ENCODE measurements around the gene NOSIP. TPM values are rescaled to one million over a fixed set of nuclear protein-coding genes. Genes with fewer than 3 reads are reported as not detected.

Gene NOSIP
- total RNA-seq, 1 experiment from 2014 or later = 97.9 TPM

- TF ChIP-seq ATF2 (CRISPR knock-in tag; IDR thresholded peaks at IDR 0.05; ENCODE audit: borderline replicate concordance, low read depth) = no peak
- TF ChIP-seq ZNF232 (CRISPR knock-in tag; IDR thresholded peaks at IDR 0.05) = no peak
- 0 out of 2 replicates have a peak, but pooled peaks have one; percentile 30 for TF ChIP-seq PRDM15 (CRISPR knock-in tag; IDR thresholded peaks at IDR 0.05)
- TF ChIP-seq NFATC4 (CRISPR knock-in tag; IDR thresholded peaks at IDR 0.05) = no peak
- TF ChIP-seq ZNF425 (CRISPR knock-in tag; conservative IDR thresholded peaks at IDR 0.05) = no peak
- TF ChIP-seq ZNF423 (CRISPR knock-in tag; IDR thresholded peaks at IDR 0.05) = peak; percentile 34; the same call in 1 of the 2 replicates
- no peak for TF ChIP-seq ZNF671 (CRISPR knock-in tag; IDR thresholded peaks at IDR 0.05)
- TF ChIP-seq ZNF512 (CRISPR knock-in tag; IDR thresholded peaks at IDR 0.05; ENCODE audit: borderline replicate concordance) = no peak
- TF ChIP-seq MXD4 (CRISPR knock-in tag; IDR thresholded peaks at IDR 0.05; ENCODE audit: borderline replicate concordance) = no peak
- 0 out of 2 replicates have a peak, but pooled peaks have one; percentile 19 for TF ChIP-seq ZNF317 (CRISPR knock-in tag; IDR thresholded peaks at IDR 0.05; ENCODE audit: borderline replicate concordance, low read depth)
- TF ChIP-seq PRRX2 (CRISPR knock-in tag; IDR thresholded peaks at IDR 0.05) = no peak
- TF ChIP-seq CTCF (IDR thresholded peaks at IDR 0.05) = no peak
- TF ChIP-seq ZNF263 (CRISPR knock-in tag; IDR thresholded peaks at IDR 0.05; ENCODE audit: low read depth) = 0 out of 2 replicates have a peak, but pooled peaks have one; percentile 23
- no peak for TF ChIP-seq JAZF1 (CRISPR knock-in tag; IDR thresholded peaks at IDR 0.05)
- no peak for TF ChIP-seq IRF2 (CRISPR knock-in tag; IDR thresholded peaks at IDR 0.05; ENCODE audit: borderline replicate concordance, low read depth)
- TF ChIP-seq STAT6 (CRISPR knock-in tag; conservative IDR thresholded peaks at IDR 0.05; ENCODE audit: low read depth) = no peak
- no peak for TF ChIP-seq USF1 (CRISPR knock-in tag; IDR thresholded peaks at IDR 0.05)
Observed at GRCh38 chr19:49590071-49590970, 10.0 kb upstream of the NOSIP start (continued).
